C4-2B (cell line): Measurements from ENCODE around the gene UMAD1.

Experiments
- H3K27ac ChIP-seq: fragments of 450-650 bp; 2 replicates; pipeline ENCODE4 v1.5.1; 2017
- ZFX ChIP-seq: fragments of 450-650 bp; IDR thresholded peaks from 2 replicates; pipeline ENCODE4 v1.6.1; 2017
- TF ChIP-seq, protein P1 (sequence below): fragments of 450-650 bp; conservative IDR thresholded peaks from 2 replicates; pipeline ENCODE4 v1.5.1; 2017; ENCODE audit warnings: mild to moderate bottlenecking

Gene UMAD1

DNA sequence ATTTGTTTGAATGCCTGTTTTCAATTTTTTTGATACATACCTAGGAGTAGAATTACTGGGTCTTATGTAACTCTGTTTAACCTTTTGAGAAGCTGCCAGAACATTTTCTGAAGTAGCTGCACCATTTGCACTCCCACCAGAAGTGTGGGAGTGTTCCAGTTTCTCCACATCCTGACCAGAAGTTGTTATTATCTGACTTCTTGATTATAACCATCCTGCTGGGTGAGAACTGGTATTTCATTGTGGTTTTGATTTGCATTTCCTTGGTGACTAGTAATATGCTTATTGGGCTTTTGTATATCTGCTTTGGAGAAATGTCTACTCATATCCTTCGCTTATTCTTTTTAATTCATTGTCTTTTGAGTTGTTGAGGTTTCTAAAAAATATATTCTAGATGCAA lies 210.8 kb downstream of the UMAD1 start:
- TF ChIP-seq, protein P1, sequence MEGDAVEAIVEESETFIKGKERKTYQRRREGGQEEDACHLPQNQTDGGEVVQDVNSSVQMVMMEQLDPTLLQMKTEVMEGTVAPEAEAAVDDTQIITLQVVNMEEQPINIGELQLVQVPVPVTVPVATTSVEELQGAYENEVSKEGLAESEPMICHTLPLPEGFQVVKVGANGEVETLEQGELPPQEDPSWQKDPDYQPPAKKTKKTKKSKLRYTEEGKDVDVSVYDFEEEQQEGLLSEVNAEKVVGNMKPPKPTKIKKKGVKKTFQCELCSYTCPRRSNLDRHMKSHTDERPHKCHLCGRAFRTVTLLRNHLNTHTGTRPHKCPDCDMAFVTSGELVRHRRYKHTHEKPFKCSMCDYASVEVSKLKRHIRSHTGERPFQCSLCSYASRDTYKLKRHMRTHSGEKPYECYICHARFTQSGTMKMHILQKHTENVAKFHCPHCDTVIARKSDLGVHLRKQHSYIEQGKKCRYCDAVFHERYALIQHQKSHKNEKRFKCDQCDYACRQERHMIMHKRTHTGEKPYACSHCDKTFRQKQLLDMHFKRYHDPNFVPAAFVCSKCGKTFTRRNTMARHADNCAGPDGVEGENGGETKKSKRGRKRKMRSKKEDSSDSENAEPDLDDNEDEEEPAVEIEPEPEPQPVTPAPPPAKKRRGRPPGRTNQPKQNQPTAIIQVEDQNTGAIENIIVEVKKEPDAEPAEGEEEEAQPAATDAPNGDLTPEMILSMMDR, result no peak
- no peak for TF ChIP-seq ZFX
- H3K27ac ChIP-seq, result no peak overlapping the region

DNA sequence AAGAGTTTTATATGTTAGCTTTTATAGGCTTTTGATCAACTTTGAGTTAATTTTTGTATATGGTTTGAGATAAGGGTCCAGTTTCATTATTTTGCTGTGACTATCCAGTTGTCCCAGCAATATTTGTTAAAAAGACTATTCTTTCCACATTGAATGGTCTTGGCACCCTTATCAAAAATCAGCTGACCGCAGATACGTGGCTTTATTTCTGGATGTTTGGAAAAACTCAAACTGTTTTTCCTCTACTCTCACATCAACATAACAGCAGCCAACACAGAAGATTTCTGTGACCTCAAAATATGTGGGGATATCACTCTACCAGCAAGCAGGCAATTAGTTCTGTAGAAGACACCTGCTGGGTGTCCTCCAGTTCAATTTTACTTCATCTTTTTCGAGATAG lies 211.4 kb downstream of the UMAD1 start:
- TF ChIP-seq, protein P1, result no peak
- no peak for TF ChIP-seq ZFX

DNA sequence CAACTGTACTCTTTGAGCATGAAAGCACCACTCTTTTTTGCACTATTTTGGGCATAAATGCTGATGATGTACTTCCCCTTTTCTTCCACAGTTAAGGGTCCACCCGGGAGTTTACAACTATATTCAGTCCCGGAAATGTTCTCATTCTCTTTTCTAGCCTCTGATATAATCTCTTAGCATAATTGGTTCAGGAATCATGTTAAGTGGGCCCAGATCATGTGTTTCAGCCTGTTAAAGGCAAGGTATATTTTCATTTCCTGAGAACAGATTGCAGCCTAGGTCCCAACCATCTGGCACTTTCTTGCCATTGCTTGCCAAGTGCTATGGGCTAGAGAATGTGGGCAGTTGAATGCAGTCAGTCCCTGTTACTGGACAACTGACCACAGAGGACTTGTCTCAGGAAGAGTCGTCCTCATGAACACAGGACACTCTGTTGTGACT lies 216.6 kb downstream of the UMAD1 start:
- no peak overlapping the region for H3K27ac ChIP-seq
- TF ChIP-seq ZFX, result no peak
- TF ChIP-seq, protein P1, result no peak

More for the DNA sequence above, 211.4 kb downstream of the UMAD1 start:
- H3K27ac ChIP-seq, result no peak overlapping the region

DNA sequence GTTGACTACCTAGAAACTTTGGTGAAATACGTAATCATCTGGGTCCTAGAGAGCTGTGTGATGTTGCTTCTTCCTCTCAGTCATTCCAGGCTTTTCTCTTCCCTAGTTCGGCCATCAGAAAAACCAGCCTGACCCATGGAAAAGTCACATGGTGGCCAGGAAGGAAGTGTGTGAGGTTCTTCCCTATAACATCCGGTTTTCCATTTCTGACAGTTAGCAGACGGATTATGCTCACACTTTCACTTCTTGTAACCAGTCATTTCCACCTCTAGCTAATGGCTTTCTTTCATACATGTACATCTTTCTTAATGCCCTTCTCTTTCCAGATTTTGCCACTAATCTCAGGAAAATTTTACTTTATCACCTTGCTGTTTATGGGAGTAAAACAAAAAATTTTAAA lies 218.0 kb downstream of the UMAD1 start:
- H3K27ac ChIP-seq, result no peak overlapping the region
- TF ChIP-seq, protein P1, result no peak
- no peak for TF ChIP-seq ZFX

DNA sequence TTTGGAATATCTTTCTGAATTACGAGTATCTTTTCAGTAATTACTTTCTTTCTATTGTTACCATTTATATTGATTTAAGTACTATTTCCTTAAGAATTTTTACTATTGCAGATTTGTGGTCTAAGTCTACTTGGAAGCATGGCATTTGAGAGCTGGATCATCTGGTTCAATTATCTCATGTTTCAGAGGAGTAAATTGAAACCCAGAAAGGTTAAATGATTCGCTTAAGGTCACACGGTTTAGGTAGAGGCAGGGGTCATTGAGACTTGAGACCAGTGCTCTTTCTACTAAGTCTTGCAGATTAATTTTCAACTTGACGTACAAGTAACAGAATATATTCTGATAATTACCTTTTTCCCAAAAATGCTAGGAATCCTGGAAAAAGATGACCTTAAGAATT lies 218.9 kb downstream of the UMAD1 start:
- no peak for TF ChIP-seq ZFX
- TF ChIP-seq, protein P1, result no peak
- no peak overlapping the region for H3K27ac ChIP-seq

DNA sequence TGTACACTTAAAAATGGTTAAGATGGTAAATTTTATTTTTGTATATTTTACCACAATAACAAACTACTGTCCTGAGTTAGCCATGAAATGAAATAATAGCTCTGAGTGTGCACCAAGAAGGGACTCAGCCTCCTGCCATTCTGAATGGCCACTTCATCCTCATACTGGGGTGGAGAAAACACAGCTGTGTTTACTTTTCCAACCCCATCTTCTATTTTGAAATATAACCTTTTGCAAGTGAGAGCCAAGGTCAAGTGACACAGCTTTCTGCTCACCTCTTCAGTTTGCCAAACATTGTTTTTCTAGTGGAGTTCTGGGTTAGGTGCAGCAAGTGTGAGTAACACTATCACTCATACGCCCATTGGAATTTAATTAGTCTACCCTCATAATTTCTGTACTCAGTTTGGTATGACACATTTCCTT lies 220.7 kb downstream of the UMAD1 start:
- TF ChIP-seq, protein P1, result no peak
- TF ChIP-seq ZFX, result no peak
- no peak overlapping the region for H3K27ac ChIP-seq

DNA sequence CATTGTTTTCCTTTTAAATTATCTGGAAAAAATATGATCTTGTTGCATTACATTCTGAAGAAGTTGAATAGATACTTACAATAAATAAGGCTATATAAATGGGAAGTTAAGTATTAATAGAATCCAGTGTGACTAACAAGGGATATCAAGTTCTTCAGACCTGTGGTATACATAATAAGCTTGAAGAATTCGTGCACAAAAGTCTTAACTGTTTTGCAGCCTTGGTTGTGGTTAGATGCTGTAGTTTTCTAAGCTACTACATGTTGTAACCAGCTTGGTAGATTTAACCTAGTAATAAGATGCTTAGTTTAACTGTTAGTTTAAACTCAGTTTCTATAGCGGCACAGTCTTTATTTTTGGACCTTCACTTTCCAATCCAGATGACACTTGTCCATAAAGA lies 221.8 kb downstream of the UMAD1 start:
- TF ChIP-seq, protein P1, result no peak
- TF ChIP-seq ZFX, result no peak
- H3K27ac ChIP-seq, result no peak overlapping the region
